Measurements from ENCODE around the gene DIS3L2.

DNA sequence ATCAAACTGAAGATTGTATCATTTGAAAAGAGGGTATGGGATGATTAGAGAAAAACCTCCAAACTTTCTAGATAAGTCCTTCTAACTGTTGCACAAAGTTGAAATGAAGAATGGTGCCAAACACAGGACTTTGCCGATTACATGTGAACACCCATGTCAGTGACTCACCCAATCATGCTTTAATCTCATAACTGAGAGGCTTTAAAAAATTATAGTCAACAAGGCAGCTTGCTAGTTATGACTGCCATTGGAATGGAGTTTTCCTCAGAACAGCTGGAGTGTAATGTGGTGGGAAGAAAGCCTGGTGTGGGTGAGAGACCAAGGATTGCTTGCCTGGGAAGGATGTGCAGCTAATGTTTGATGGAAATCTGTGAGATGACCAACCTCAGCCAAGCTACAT is 318.8 kb downstream of the DIS3L2 start:
- no peak for TF ChIP-seq ESRRA (CRISPR knock-in tag; IDR thresholded peaks at IDR 0.05; ENCODE audit: borderline replicate concordance)
- TF ChIP-seq, protein P1, sequence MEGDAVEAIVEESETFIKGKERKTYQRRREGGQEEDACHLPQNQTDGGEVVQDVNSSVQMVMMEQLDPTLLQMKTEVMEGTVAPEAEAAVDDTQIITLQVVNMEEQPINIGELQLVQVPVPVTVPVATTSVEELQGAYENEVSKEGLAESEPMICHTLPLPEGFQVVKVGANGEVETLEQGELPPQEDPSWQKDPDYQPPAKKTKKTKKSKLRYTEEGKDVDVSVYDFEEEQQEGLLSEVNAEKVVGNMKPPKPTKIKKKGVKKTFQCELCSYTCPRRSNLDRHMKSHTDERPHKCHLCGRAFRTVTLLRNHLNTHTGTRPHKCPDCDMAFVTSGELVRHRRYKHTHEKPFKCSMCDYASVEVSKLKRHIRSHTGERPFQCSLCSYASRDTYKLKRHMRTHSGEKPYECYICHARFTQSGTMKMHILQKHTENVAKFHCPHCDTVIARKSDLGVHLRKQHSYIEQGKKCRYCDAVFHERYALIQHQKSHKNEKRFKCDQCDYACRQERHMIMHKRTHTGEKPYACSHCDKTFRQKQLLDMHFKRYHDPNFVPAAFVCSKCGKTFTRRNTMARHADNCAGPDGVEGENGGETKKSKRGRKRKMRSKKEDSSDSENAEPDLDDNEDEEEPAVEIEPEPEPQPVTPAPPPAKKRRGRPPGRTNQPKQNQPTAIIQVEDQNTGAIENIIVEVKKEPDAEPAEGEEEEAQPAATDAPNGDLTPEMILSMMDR (IDR thresholded peaks at IDR 0.05), result no peak
- TF ChIP-seq NFYB (CRISPR knock-in tag; conservative IDR thresholded peaks at IDR 0.05; ENCODE audit: low read depth), result no peak
- TF ChIP-seq, protein P2, sequence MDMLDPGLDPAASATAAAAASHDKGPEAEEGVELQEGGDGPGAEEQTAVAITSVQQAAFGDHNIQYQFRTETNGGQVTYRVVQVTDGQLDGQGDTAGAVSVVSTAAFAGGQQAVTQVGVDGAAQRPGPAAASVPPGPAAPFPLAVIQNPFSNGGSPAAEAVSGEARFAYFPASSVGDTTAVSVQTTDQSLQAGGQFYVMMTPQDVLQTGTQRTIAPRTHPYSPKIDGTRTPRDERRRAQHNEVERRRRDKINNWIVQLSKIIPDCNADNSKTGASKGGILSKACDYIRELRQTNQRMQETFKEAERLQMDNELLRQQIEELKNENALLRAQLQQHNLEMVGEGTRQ (CRISPR knock-in tag; IDR thresholded peaks at IDR 0.05), result no peak
- TF ChIP-seq ETV6 (CRISPR knock-in tag; IDR thresholded peaks at IDR 0.05), result no peak

All from WTC11 (cell line).